Measurements from ENCODE around the gene SCGB1C1. TPM values are rescaled to one million over a fixed set of nuclear protein-coding genes. Genes with fewer than 3 reads are reported as not detected.
"Not testable (repeated sequence)": the region's sequence is repeated elsewhere in the genome, so short reads cannot be mapped to it uniquely, and the experiment has no call there.

SCGB1C1 gene
- total RNA-seq, 2 experiments from 2014 or later, result not detected

- H3K36me3 Mint-ChIP-seq (ENCODE audit: low read depth), result peaks cover 46% of the 10 kb centered on the region
- POLR2A ChIA-PET, result interaction anchor here (0.7 to 4.4 kb wide), 4 partner anchors 8 to 58 kb away, joined by 3 to 27 read pairs (median 4); partner anchors contain the start of genes BET1L and RIC8A
Observed at GRCh38 chr11:215581-216037, 22.7 kb downstream of the SCGB1C1 start.

GRCh38 chr11:216081-216974 lies 23.4 kb downstream of the SCGB1C1 start:
- Mint-ChIP-seq H3K27ac (no peak overlapping the region), H3K27me3 (no peaks in the 10 kb centered on the region)
- POLR2A ChIA-PET, result interaction anchor here (0.7 to 4.4 kb wide), 6 partner anchors 8 to 57 kb away, joined by 3 to 27 read pairs (median 4); partner anchors contain the start of genes BET1L and RIC8A

More at GRCh38 chr11:215581-216037, 22.7 kb downstream of the SCGB1C1 start:
- DNase-seq, result no peak
- Mint-ChIP-seq H3K27ac (no peak overlapping the region), H3K4me1 (peaks cover 21% of the 10 kb centered on the region), H3K4me3 (no peak overlapping the region), H3K27me3 (no peaks in the 10 kb centered on the region), H3K9me3 (no peaks in the 10 kb centered on the region)
- CTCF ChIA-PET, result no interaction called here

GRCh38 chr11:217704-218103 lies 24.8 kb downstream of the SCGB1C1 start:
- POLR2A ChIA-PET, result interaction anchor here (0.6 to 4.4 kb wide), 3 partner anchors 10 to 50 kb away, joined by 3 to 27 read pairs (median 4); partner anchors contain the start of genes BET1L and RIC8A
- CTCF ChIA-PET, result interaction anchor here (1.4 kb wide), 1 partner anchor 10 kb away, joined by 3 read pairs; no protein-coding TSS in a partner anchor
- Mint-ChIP-seq H3K4me3 (no peak overlapping the region), H3K27ac (no peak overlapping the region), H3K27me3 (no peaks in the 10 kb centered on the region), H3K9me3 (no peaks in the 10 kb centered on the region), H3K36me3 (ENCODE audit: low read depth) (peaks cover 28% of the 10 kb centered on the region), H3K4me1 (peaks cover 11% of the 10 kb centered on the region)
- no peak for DNase-seq

More at GRCh38 chr11:216081-216974, 23.4 kb downstream of the SCGB1C1 start:
- Mint-ChIP-seq H3K36me3 (ENCODE audit: low read depth) (peaks cover 40% of the 10 kb centered on the region), H3K4me1 (peaks cover 14% of the 10 kb centered on the region), H3K9me3 (no peaks in the 10 kb centered on the region), H3K4me3 (no peak overlapping the region)
- DNase-seq, result no peak
- CTCF ChIA-PET, result interaction anchor here (0.7 to 1.4 kb wide), 2 partner anchors 9 to 11 kb away, joined by 3 read pairs; partner anchors contain the start of genes BET1L and RIC8A

GRCh38 chr11:218815-219593 lies 26.1 kb downstream of the SCGB1C1 start:
- POLR2A ChIA-PET, result interaction anchor here (0.6 to 4.4 kb wide), 2 partner anchors 11 to 48 kb away, joined by 3 to 27 read pairs; partner anchors contain the start of genes BET1L and RIC8A
- H3K4me3 Mint-ChIP-seq, result no peak overlapping the region
- peaks cover 11% of the 10 kb centered on the region for H3K4me1 Mint-ChIP-seq
- no peaks in the 10 kb centered on the region for H3K9me3 Mint-ChIP-seq
- CTCF ChIA-PET, result interaction anchor here (0.9 kb wide), 1 partner anchor 528 kb away, joined by 3 read pairs; the partner anchor contains the start of gene TALDO1
- DNase-seq, result no peak
- H3K27me3 Mint-ChIP-seq, result no peaks in the 10 kb centered on the region
- no peak overlapping the region for H3K27ac Mint-ChIP-seq
- peaks cover 15% of the 10 kb centered on the region for H3K36me3 Mint-ChIP-seq (ENCODE audit: low read depth)

GRCh38 chr11:220641-221215 lies 27.9 kb downstream of the SCGB1C1 start:
- DNase-seq; H3K4me3 Mint-ChIP-seq; H3K27me3 Mint-ChIP-seq; H3K27ac Mint-ChIP-seq; H3K36me3 Mint-ChIP-seq (ENCODE audit: low read depth); CTCF ChIA-PET; H3K9me3 Mint-ChIP-seq: not testable (repeated sequence)
- POLR2A ChIA-PET, result interaction anchor here (1.2 kb wide), 1 partner anchor 8 kb away, joined by 3 read pairs; no protein-coding TSS in a partner anchor
- H3K4me1 Mint-ChIP-seq, result peaks cover 11% of the 10 kb centered on the region

GRCh38 chr11:221539-221938 lies 28.7 kb downstream of the SCGB1C1 start:
- ChIA-PET CTCF (no interaction called here), POLR2A (interaction anchor here (1.2 kb wide), 1 partner anchor 9 kb away, joined by 3 read pairs; no protein-coding TSS in a partner anchor)

GRCh38 chr11:221998-222789 lies 29.3 kb downstream of the SCGB1C1 start:
- H3K27me3 Mint-ChIP-seq, result no peaks in the 10 kb centered on the region
- CTCF ChIA-PET, result no interaction called here
- no peak overlapping the region for H3K27ac Mint-ChIP-seq
- no peak for DNase-seq
- peaks cover 13% of the 10 kb centered on the region for H3K4me1 Mint-ChIP-seq
- POLR2A ChIA-PET, result interaction anchor here (1.2 kb wide), 1 partner anchor 10 kb away, joined by 3 read pairs; no protein-coding TSS in a partner anchor
- no peaks in the 10 kb centered on the region for H3K36me3 Mint-ChIP-seq (ENCODE audit: low read depth)
- H3K9me3 Mint-ChIP-seq, result no peaks in the 10 kb centered on the region
- no peak overlapping the region for H3K4me3 Mint-ChIP-seq

More at GRCh38 chr11:221539-221938, 28.7 kb downstream of the SCGB1C1 start:
- Mint-ChIP-seq H3K27me3 (no peaks in the 10 kb centered on the region), H3K36me3 (ENCODE audit: low read depth) (no peaks in the 10 kb centered on the region), H3K27ac (no peak overlapping the region), H3K9me3 (no peaks in the 10 kb centered on the region), H3K4me3 (no peak overlapping the region), H3K4me1 (peaks cover 15% of the 10 kb centered on the region)
- DNase-seq, result no peak

GRCh38 chr11:223026-223789 lies 30.3 kb downstream of the SCGB1C1 start:
- Mint-ChIP-seq H3K9me3 (no peaks in the 10 kb centered on the region), H3K27ac (no peak overlapping the region), H3K27me3 (no peaks in the 10 kb centered on the region), H3K4me3 (no peak overlapping the region), H3K4me1 (peaks cover 4% of the 10 kb centered on the region), H3K36me3 (ENCODE audit: low read depth) (no peaks in the 10 kb centered on the region)
- DNase-seq, result no peak
- POLR2A ChIA-PET, result interaction anchor here (0.8 kb wide), 1 partner anchor 14 kb away, joined by 4 read pairs; the partner anchor contains the start of gene PSMD13
- CTCF ChIA-PET, result interaction anchor here (1.1 kb wide), 1 partner anchor 28 kb away, joined by 3 read pairs; no protein-coding TSS in a partner anchor

GRCh38 chr11:223884-224283 lies 31.0 kb downstream of the SCGB1C1 start:
- no peaks in the 10 kb centered on the region for H3K9me3 Mint-ChIP-seq
- ChIA-PET POLR2A (interaction anchor here (0.8 kb wide), 1 partner anchor 13 kb away, joined by 4 read pairs; the partner anchor contains the start of gene PSMD13), CTCF (interaction anchor here (1.1 kb wide), 1 partner anchor 27 kb away, joined by 3 read pairs; no protein-coding TSS in a partner anchor)
- no peak for DNase-seq
- H3K4me3 Mint-ChIP-seq, result no peak overlapping the region
- H3K36me3 Mint-ChIP-seq (ENCODE audit: low read depth), result no peaks in the 10 kb centered on the region
- H3K4me1 Mint-ChIP-seq, result peaks cover 4% of the 10 kb centered on the region
- H3K27ac Mint-ChIP-seq, result no peak overlapping the region
- H3K27me3 Mint-ChIP-seq, result no peaks in the 10 kb centered on the region

GRCh38 chr11:224424-224823 lies 31.5 kb downstream of the SCGB1C1 start:
- POLR2A ChIA-PET, result no interaction called here
- Mint-ChIP-seq H3K27me3 (no peaks in the 10 kb centered on the region), H3K9me3 (no peaks in the 10 kb centered on the region), H3K27ac (no peak overlapping the region), H3K36me3 (ENCODE audit: low read depth) (no peaks in the 10 kb centered on the region), H3K4me3 (no peak overlapping the region), H3K4me1 (peaks cover 4% of the 10 kb centered on the region)
- DNase-seq, result no peak
- CTCF ChIA-PET, result no interaction called here

GRCh38 chr11:225734-226453 lies 33.0 kb downstream of the SCGB1C1 start:
- no peaks in the 10 kb centered on the region for H3K9me3 Mint-ChIP-seq
- CTCF ChIA-PET, result no interaction called here
- no peak overlapping the region for H3K4me3 Mint-ChIP-seq
- DNase-seq, result no peak
- no peak overlapping the region for H3K27ac Mint-ChIP-seq
- POLR2A ChIA-PET, result no interaction called here
- H3K4me1 Mint-ChIP-seq, result peaks cover 4% of the 10 kb centered on the region
- H3K36me3 Mint-ChIP-seq (ENCODE audit: low read depth), result peaks cover 5% of the 10 kb centered on the region
- no peaks in the 10 kb centered on the region for H3K27me3 Mint-ChIP-seq

Measured in activated CD4-positive, alpha-beta memory T cell treated with anti-CD3 and anti-CD28 coated beads, Interleukin-2, amount 10 ng/mL, durations not matched to agents 7 days and 5 days (primary cell).